HS-27A (cell line): Measurements from ENCODE around the gene ADAP1.
"Not testable (repeated sequence)": the region's sequence is repeated elsewhere in the genome, so short reads cannot be mapped to it uniquely, and the experiment has no call there.

Source experiments
- DNase-seq: peaks from one replicate; pipeline ENCODE4 v3.0.0-alpha.2; 2012; ENCODE audit warnings: low read depth, missing footprints

Gene ADAP1

DNA sequence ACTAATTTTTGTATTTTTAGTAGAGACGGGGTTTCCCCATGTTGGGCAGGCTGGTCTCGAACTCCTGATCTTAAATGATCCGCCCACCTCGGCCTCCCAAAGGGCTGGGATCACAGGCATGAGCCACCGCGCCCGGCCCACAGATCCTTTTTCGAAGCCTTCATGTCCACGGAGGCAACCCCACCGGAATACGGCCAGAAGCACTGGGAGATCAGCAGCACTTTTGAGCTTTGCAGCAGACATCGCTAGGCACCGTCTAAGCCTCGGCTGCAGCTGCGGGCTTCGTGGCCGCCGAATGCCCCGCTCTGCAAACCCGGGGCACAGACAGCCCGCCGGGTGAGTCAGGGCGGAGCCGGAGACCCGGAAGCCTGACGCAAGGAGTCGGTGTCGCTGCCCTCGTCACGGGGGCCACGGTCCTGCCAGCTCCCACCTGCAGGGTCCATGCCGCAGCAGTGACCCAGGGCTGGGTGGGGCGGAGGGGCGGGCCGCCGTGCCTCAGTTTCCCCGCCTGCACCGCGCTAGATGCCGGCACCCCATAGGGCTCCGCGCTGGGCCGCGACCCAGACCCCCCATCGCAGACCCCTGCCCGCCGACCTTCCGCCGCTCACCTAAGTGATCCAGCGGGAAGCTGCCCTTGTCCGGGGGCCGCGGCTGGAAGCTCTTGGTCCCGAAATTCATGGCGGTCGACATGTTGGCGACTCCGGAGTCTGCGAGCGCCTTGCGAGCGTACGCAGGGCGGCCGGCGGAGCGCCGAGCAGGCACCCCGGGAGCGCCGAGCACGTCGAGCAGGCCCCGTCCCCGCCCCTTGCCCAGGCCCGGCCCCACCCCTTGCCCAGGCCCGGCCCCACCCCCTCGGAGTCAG is 20.6 kb upstream of the ADAP1 start, which contains the start of gene COX19:
TSS of gene COX19 (minus strand) at position 730 of the 862 bp plus-strand sequence. CDS start at position 690, 40 bp downstream.
- no peak for DNase-seq

DNA sequence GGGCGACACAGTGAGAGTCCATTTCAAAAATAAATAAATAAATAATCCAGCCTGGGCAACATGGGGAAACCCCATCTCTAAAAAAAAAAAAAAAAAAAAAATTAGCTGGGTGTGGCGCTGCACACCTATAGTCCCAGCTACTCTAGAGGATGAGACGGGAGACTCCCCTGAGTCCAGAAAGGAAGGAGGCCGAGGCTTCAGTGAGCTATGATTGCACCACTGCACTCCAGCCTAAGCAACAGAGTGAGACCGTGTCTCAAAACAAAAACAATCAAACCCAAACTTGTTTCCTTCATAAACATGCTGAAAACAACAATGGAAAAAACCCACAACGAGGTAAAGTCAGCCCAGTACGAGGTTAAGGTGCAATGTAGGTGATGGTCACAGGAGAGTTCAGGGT is 19.7 kb upstream of the ADAP1 start:
- no peak for DNase-seq

DNA sequence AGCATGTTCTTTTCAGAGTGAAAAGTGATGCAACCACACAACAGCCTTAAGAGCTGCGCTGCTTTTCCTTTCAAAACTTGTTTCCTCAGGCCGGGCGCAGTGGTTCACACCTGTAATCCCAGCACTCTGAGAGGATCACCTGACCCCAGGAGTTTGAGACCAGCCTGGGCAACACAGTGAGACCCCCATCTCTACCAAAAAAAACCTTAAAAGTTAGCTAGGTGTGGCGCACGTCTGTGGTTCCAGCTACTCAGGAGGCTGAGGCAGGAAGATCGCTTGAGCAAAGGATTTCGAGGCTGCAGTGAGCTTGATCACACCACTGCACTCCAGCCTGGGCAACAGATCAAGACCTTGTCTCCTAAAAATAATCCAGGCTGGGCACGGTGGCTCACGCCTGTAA is 18.8 kb upstream of the ADAP1 start:
- DNase-seq, result no peak

DNA sequence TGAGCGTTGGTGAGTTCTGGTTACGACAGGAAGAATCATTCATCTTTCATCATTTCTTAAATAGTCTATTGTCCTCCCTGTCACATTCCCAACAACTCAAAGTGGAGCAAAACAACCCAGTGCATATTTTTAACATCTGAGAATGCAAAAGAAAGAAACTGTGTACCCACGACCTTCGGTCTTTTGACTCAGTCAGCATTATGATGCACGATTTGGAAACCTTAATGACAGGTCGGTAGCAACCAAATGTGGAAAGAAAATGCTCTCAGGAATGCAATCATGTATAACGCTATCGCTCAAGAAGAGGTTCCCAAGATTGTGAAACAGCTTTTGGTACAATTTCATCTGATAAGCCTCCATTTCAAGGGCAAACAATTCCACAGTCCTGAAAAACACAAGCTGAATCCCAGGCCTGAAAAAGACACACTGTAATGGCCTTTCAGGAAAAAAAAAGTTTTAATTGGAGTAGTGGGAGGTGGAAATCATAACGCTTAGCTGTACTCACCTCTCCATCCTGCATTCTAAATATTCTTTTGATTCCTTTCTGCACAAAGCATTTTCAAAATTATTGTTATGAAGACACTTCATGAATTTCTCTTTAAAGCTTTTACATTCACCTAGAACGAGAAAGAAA is 18.3 kb upstream of the ADAP1 start:
- no peak for DNase-seq

DNA sequence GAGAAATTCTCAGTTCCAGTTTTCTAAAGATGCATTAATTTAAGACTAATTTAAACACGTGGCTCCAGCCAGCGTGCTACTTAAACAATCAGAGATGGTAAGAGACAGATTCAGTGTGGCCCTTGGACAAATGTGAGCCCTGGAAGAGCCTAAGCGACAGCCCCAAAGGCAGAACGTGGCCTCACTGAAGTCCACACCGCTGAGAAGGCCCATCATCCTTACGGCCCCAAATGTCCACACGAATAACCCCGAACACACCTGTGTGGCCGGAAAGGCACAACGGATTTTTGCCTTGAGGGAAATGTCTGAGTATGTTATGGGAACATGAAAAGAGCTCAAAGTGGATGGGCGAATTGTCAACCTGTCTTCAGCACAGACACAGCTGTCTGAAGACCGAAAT is 17.6 kb upstream of the ADAP1 start:
- no peak for DNase-seq

DNA sequence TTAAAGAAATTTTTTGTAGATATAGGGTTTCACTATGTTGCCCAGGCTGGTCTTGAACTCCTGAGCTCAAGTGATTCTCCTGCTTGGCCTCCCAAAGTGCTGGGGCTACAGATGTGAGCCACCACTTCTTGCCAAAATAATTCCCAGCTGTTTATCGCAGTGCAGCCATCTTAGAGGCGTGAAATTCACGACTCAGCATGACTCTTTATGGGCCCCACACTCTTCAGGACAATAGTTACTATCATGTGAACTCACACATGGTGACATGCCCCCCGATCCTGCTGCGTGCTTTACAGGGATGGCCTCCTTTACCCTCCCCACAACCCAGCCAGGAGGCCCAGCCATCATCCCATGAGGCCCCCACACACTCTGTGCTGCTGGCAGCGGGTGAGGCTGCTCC is 16.3 kb upstream of the ADAP1 start:
- no peak for DNase-seq

DNA sequence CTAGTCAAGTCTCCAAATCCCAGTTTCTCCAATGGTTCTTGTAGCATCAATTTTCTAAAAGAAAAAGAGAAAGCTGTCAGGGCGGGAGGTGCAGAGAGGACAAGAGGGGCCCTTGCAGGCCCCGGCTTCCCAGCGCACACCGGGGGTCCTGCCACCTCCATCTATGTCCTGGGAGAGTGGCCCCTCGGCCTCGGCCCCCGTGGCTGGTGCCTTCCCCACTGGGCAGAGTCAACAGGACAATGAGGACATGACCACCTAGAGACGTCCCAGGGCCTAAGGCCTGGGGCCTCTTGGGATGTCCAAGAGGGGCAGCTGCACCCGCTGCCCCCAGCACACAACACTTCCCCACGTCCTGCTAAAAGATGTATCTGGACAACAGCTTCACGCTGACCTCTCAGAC is 14.9 kb upstream of the ADAP1 start:
- DNase-seq, result no peak

DNA sequence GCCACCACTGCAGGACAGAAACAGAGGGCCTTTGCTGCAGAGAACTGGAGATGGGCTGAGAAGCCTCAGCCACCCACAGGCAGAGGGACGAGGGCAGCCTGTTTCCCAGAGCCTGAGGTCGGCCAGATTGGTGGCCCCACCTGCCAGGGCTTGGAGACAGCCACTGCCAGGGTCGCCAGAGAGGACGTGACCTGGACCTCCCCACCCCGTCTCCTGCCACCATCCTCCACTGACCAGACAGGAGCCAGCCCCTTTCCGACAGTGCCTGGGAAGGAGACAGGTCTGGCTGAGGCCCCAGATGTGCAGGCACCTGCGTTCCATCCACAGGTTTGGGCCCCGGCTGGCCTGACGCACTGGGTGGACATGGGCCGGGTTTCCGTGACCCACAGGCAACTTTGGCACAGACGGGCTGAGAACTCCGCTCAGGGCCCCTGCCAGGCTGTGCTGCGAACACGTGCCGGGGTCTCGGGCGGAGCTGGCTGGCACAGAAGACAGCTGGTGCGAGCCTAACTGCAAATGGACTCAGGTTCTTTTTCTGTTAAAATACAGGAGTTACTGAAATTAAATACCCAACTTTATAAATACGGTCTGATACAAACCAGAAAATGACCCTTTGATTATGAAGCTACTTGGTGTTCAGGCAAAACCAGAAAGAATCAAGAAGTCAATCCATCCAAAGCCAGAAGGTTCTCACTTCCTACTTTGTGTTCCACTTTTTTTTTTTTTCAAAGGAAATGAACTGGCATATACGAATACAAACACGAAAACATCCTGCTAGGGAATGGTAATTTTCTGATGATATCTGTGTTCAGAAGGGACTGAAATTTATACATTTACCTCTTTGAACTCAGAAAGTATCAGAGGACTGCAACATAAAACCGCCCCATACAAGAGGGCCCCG is 14.0 kb upstream of the ADAP1 start:
- no peak for DNase-seq

DNA sequence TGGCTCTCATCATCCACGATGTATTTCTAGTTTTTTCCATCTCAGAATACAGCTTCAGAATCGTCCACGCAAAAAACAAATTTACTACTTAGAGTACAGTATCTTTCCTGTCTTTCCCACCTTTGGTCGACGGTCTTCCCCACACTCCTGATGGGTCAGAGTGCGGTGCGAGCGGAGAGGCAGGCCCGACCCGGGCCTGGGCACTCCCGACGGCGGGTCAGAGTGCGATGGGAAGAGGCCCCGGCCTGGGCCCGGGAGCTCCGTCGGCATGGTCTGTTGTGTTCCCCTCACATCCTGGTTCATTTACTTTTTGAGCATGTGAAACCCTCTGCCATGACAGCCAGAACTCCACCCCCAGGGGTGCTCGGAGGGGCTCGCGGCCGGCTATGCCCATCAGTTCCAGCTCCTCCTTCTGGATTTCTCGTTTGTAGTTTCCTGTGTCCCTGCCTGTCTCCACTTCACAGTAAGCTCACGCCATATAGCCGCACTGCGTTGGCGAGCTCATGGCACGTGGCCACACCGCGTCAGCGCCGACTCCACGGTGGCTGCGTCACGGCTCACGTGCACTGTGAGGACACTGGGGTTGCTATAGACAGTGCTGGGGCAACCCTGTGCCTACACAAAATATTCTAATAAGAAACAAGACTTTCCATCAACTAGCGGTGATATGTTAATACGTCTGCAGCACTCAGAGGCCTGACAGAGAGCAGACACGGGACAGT is 13.0 kb upstream of the ADAP1 start:
- DNase-seq, result no peak

DNA sequence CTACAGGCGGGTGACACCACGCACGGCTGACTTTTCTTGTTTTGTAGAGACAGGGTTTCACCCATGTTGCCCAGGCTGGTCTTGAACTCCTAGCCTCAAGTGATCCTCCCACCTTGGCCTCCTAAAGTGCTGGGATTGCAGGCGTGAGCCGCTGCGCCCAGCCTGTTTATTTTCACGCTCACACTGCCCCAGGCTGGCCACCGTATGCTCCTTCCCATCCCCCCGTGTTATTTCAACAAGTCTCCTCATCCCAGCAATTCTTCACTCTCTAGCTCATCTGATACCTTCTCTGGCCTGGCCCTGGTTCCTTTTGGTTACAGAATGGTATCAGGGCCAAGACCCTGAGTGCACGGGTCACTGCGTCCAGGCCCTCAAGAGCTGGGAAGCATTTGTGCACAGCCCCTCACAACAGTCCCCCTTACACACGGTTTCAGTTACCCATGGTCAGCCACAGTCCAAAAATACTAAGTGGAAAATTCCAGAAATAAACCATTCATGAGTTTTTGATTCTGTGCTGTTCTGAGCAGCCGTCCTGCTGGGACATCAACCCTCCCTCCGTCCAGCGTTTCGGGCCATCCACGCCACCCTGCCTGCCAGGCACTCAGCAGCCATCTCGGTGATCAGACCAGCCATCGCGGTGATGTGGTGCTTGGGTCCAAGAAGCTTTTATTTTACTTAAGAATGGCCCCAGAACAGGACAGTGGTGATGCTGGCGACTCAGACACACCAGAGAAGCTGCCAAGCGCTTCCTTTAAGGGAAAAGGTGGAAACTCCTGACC is 12.0 kb upstream of the ADAP1 start:
- no peak for DNase-seq

DNA sequence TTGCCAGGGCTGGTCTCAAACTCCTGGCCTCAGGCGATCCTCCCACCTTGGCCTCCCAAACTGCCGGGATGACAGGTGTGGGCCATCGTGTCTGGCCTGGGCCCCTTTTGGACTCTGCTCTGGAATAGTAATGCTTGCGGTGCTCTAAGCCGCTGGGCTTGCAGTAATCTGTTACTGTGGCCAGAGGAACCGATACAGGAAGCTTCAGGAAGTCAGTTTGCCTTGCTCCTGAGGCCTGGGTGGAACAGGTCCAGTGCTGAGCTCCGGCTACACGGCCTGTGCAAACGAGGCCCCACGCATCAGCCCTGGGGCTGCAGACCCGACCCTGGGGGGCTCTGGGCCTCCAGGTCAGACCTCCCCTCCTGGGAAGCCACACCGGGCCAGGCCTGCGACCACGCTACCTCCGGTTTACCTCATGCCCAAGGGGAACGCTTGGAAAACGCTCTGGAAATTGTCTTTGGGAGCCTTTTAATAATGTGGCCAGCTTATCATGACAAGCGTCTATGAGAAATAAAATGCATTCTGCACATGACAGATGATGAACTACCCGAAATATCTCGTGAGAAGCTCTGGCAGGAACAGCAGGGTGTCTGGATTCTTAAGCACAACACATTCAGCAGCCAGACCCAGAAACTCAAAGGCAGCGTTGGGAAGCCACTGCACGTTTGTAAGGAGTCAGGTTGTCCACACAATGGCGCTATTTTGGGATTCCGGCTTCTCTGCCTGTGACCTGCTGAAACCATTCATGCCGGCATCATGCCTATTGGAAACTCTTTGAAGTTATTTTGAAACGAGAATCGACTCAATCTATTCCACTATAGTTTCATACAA is 10.1 kb upstream of the ADAP1 start:
- no peak for DNase-seq

DNA sequence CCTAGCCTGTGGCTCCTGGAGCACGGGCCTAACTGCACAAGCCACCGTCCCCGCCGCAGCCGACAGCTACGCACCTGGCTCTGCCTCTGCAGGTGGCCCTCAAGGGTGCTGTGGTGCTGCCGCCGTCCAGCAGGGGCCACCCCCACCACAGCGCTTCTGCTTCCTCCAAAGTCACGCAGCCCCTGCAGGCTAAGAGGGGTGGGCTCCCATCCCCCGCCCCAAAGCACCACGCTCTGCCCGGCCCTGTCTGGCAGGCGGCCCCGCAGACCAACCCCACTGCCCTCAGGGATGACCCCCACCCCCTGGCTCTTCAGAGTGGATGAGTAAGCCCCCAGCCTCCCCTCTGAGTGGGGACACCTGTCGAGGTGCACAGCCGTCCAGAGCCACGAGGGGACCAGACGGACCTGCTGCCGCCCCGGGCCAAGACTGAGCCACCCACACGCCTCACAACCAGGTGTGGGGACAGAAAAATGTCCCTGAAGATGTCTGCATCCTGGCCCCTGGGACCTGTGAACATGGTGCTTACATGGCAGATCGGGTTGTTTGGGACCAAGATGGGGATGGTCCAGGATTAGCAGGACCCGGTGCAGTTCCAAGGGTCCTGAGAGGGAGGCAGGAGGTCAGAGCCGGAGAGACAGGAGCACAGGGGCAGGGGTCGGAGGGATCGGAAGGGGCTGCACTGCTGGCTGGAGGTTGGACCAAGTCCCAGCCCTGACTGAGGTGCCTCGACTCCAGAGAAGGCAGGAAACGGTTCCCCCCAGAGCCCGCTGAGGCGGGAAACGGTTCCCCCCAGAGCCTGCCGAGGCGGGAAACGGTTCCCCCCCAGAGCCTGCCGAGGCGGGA is 9.0 kb upstream of the ADAP1 start:
- DNase-seq, result no peak

DNA sequence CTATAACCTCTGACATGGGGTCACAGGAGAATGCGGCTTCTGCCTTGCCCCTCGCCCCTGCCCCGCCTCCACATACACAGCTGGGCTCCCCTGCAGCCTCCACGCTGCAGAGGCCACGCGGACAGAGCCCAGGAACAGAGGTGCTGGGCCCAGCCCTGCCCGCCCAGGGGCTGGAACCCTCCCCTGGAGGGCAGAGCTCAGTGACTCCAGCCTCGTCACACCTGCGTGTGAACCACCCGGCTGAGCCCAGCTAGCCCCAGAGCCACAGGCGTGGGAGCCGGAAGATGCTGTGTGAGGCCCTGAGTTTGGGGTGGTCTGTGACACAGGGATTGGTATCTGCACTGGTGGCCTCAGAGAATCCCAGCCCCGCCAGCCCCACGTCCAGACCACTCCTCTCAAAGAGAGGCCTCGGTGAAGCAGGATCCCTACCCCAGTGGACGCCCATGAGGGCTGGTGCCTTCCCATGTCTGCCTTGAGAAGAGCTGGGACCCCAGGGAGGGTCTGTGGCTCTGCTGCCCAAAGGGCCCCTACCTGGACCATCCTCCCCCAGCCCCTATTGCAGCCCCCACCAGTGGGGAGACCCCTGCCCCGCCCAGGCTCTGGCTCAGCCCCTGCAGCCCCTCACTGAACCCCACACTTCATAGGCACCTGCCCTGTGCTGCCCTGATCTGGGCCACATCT is 8.1 kb upstream of the ADAP1 start:
- DNase-seq, result no peak

DNA sequence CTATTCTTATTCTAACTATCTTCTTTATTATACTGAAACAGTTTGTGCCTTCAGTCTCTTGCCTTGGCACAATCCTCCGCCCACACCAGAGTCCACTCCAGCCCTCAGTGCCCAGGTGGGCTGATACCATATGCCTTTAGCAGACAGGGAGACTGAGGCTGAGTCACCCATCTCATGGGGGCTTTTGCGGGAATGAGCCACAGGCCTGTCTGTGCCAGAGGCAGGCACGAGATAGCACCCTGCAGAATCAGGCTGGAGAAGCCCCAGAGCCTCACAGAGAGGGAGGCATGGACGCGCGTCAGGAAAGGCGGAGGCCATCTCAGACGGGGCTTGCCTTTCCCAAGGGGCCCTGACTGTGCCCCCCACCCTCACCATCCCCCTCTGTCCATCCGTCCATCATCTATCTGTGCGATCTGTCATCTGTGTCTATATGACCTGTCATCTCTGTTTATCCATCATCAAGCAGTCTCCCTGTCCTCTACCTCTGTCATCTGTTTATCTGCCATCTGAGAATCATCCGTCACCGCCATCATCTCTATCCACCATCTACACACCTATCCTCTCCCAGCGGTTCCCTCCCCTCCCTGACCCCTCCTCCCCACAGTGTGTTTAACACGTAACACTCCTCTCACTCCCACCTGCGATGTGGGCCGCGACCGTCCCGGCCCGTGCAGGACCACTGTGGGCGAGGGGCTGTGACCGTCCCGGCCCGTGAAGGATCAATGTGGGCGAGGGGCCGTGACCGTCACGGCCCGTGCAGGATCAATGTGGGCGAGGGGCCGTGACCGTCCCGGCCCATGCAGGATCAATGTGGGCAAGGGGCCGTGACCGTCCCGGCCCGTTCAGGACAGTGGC is 7.3 kb upstream of the ADAP1 start:
- DNase-seq, result no peak

DNA sequence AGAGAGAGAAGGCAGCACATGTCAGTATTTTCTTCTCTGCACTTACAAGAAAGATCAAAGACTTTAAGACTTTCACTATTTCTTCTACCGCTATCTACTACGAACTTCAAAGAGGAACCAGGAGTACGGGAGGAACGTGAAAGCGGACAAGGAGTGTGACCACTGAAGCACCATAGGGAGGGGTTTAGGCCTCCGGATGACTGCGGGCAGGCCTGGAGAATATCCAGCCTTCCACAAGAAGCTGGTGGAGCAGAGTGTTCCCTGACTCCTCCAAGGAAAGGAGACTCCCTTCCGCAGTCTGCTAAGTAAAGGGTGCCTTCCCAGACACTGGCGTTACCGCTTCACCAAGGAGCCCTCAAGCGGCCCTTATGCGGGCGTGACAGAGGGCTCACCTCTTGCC is 6.5 kb upstream of the ADAP1 start:
- DNase-seq, result not testable (repeated sequence)

DNA sequence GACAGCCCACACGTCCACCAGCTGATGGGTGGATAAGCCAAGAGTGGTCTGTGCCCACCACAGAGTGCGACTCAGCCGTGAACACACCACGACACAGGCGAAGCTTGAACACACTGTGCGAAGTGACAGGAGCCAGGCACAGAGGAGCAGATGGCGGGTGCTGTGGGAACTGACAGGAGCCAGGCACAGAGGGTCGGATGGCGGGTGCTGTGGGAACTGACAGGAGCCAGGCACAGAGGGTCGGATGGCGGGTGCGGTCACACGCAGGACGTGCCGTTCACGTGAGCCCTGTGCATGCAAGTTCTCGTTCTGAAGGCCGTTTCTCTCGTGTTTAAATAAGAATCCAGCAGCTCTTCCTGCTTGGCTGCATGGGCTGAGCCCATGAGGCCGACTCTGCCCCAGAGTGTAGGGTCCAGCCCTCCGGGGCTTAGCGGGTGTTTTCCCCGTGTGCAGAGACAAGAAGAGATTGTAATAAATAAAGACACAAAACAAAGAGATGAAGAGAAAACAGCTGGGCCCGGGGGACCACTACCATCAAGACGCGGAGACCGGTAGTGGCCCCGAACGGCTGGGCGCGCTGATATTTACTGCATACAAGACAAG is 5.9 kb upstream of the ADAP1 start:
- DNase-seq, result no peak

DNA sequence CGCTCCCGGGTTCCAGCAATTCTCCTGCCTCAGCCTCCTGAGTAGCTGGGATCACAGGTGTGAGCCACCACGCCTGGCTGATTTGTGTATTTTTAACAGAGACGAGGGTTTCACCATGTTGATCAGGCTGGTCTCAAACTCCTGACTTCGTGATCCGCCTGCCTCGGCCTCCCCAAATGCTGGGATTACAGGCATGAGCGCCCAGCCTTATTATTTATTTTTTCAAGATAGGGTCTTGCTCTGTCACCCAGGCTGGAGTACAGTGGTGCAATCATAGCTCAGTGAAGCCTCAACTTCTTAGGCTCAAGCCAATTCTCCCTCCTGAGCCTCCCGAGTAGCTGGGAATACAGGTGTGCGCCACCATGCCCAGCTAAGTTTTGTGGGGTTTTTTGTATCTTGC is 5.3 kb upstream of the ADAP1 start:
- not testable (repeated sequence) for DNase-seq
